Adrenal gland (tissue), 5 donors: ENCODE measurements around the gene RNASEL.

Experiments used
- POLR2A ChIP-seq, 2 donors: fragments of 450-650 bp; IDR thresholded peaks; one replicate each; pipeline ENCODE4 v1.6.1; 2017; ENCODE audit warnings: antibody characterized with exemption in 2 of 2, mild to moderate bottlenecking in 2 of 2, moderate library complexity in 1 of 2
- TF ChIP-seq, protein P1 (sequence below), 6 experiments: fragments of 450-650 bp in 4 of 6; fragments of 200-600 bp in 2 of 6; sonication (generic) in 1 of 6; IDR thresholded peaks; 1 replicate in 5 of 6; 2 replicates in 1 of 6; pipeline versions ENCODE4 v1.5.1 to v1.8.0; 2016 to 2021; ENCODE audit warnings: antibody characterized with exemption in 6 of 6, mild to moderate bottlenecking in 2 of 6, moderate library complexity in 1 of 6
- donor health status: DM: no; HTN: no; CAD: no.

DNA sequence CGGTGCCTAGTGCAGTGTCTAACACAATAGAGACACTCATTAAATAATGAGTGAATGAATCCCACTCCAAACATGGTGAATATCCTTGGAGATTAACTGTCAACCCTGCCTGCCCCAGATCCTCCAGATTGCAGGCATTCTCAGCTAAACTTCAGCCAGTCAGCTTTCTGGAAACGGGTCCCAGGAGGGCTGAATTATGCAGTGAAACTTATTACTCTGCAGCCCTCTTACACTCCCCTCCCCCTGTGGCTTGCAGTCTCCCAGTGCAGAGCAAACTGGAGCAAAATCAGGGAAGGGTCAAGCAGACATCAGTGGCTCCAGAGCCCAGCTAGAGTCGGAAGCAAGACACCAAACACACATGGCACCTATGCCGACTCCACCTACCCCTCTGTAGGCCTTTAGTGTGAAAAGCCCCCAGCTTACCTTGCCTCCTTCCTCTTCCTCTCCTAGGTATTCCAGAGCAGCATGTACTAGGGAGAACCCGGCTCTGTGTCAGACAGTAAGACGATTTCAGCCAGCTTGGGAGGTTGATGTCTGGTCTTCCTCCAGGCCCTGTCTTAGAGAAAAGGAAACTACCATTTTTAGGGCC lies 21.6 kb upstream of the RNASEL start:
- TF ChIP-seq, protein P1, sequence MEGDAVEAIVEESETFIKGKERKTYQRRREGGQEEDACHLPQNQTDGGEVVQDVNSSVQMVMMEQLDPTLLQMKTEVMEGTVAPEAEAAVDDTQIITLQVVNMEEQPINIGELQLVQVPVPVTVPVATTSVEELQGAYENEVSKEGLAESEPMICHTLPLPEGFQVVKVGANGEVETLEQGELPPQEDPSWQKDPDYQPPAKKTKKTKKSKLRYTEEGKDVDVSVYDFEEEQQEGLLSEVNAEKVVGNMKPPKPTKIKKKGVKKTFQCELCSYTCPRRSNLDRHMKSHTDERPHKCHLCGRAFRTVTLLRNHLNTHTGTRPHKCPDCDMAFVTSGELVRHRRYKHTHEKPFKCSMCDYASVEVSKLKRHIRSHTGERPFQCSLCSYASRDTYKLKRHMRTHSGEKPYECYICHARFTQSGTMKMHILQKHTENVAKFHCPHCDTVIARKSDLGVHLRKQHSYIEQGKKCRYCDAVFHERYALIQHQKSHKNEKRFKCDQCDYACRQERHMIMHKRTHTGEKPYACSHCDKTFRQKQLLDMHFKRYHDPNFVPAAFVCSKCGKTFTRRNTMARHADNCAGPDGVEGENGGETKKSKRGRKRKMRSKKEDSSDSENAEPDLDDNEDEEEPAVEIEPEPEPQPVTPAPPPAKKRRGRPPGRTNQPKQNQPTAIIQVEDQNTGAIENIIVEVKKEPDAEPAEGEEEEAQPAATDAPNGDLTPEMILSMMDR (IDR thresholded peaks at IDR 0.05), result no peak
- TF ChIP-seq POLR2A (IDR thresholded peaks at IDR 0.05), result no peak
